ENCODE results near the gene BRK1.
"Not testable (repeated sequence)": the region's sequence is repeated elsewhere in the genome, so short reads cannot be mapped to it uniquely, and the experiment has no call there.

Gene BRK1

GRCh38 chr3:10115326-10116137, at the start of gene BRK1:
BRK1 (plus strand) TSS chr3:10115675; CDS start chr3:10115702, 27 bp downstream.
- peak; percentile 96 for TF ChIP-seq POLR2A (IDR thresholded peaks at IDR 0.05; ENCODE audit: low read length)
- no peak for TF ChIP-seq GATA1 (IDR thresholded peaks at IDR 0.05; ENCODE audit: low read depth, low read length)
- DNase-seq, result peak; percentile 97

GRCh38 chr3:10070077-10070476, 45.4 kb upstream of the BRK1 start:
- not testable (repeated sequence) for DNase-seq

GRCh38 chr3:10074666-10075065, 40.8 kb upstream of the BRK1 start:
- no peak for DNase-seq
- TF ChIP-seq POLR2A (IDR thresholded peaks at IDR 0.05; ENCODE audit: low read length) (no peak), GATA1 (IDR thresholded peaks at IDR 0.05; ENCODE audit: low read depth, low read length) (no peak)

GRCh38 chr3:10081871-10082270, 33.6 kb upstream of the BRK1 start:
- TF ChIP-seq POLR2A (IDR thresholded peaks at IDR 0.05; ENCODE audit: low read length), result no peak
- TF ChIP-seq GATA1 (IDR thresholded peaks at IDR 0.05; ENCODE audit: low read depth, low read length), result no peak
- no peak for DNase-seq

GRCh38 chr3:10085738-10086137, 29.7 kb upstream of the BRK1 start:
- DNase-seq, result no peak

GRCh38 chr3:10088256-10088655, 27.2 kb upstream of the BRK1 start:
- DNase-seq, result no peak
- TF ChIP-seq GATA1 (IDR thresholded peaks at IDR 0.05; ENCODE audit: low read depth, low read length) (no peak), POLR2A (IDR thresholded peaks at IDR 0.05; ENCODE audit: low read length) (no peak)

More at GRCh38 chr3:10085738-10086137, 29.7 kb upstream of the BRK1 start:
- TF ChIP-seq GATA1 (IDR thresholded peaks at IDR 0.05; ENCODE audit: low read depth, low read length) (no peak), POLR2A (IDR thresholded peaks at IDR 0.05; ENCODE audit: low read length) (no peak)

GRCh38 chr3:10090179-10090578, 25.3 kb upstream of the BRK1 start:
- TF ChIP-seq GATA1 (IDR thresholded peaks at IDR 0.05; ENCODE audit: low read depth, low read length), result no peak
- TF ChIP-seq POLR2A (IDR thresholded peaks at IDR 0.05; ENCODE audit: low read length), result no peak
- DNase-seq, result no peak

- DNase-seq, result not testable (repeated sequence)
Observed at GRCh38 chr3:10090774-10091173, 24.7 kb upstream of the BRK1 start.

GRCh38 chr3:10091387-10091786, 24.1 kb upstream of the BRK1 start:
- DNase-seq, result not testable (repeated sequence)

GRCh38 chr3:10093678-10094077, 21.8 kb upstream of the BRK1 start:
- DNase-seq, result no peak
- TF ChIP-seq GATA1 (IDR thresholded peaks at IDR 0.05; ENCODE audit: low read depth, low read length), result no peak
- no peak for TF ChIP-seq POLR2A (IDR thresholded peaks at IDR 0.05; ENCODE audit: low read length)

- no peak for TF ChIP-seq GATA1 (IDR thresholded peaks at IDR 0.05; ENCODE audit: low read depth, low read length)
- TF ChIP-seq POLR2A (IDR thresholded peaks at IDR 0.05; ENCODE audit: low read length), result no peak
- no peak for DNase-seq
Observed at GRCh38 chr3:10099041-10099440, 16.4 kb upstream of the BRK1 start.

GRCh38 chr3:10106919-10107318, 8.6 kb upstream of the BRK1 start:
- TF ChIP-seq POLR2A (IDR thresholded peaks at IDR 0.05; ENCODE audit: low read length) (no peak), GATA1 (IDR thresholded peaks at IDR 0.05; ENCODE audit: low read depth, low read length) (no peak)
- peak; percentile 71 to 85 for DNase-seq

- no peak for TF ChIP-seq GATA1 (IDR thresholded peaks at IDR 0.05; ENCODE audit: low read depth, low read length)
- no peak for TF ChIP-seq POLR2A (IDR thresholded peaks at IDR 0.05; ENCODE audit: low read length)
- DNase-seq, result no peak
Observed at GRCh38 chr3:10108091-10108490, 7.4 kb upstream of the BRK1 start, which contains the start of gene FANCD2OS. FANCD2OS (minus strand) TSS chr3:10108255; CDS start chr3:10104774, 3,481 bp downstream.

- DNase-seq, result peak in 1 of 2 experiments; percentile 71
- no peak for TF ChIP-seq POLR2A (IDR thresholded peaks at IDR 0.05; ENCODE audit: low read length)
- TF ChIP-seq GATA1 (IDR thresholded peaks at IDR 0.05; ENCODE audit: low read depth, low read length), result no peak
Observed at GRCh38 chr3:10116138-10116460, 624 bp downstream of the BRK1 start.

- TF ChIP-seq POLR2A (IDR thresholded peaks at IDR 0.05; ENCODE audit: low read length), result no peak
- no peak for TF ChIP-seq GATA1 (IDR thresholded peaks at IDR 0.05; ENCODE audit: low read depth, low read length)
- no peak for DNase-seq
Observed at GRCh38 chr3:10116928-10117327, 1.5 kb downstream of the BRK1 start.

- no peak for TF ChIP-seq GATA1 (IDR thresholded peaks at IDR 0.05; ENCODE audit: low read depth, low read length)
- TF ChIP-seq POLR2A (IDR thresholded peaks at IDR 0.05; ENCODE audit: low read length), result no peak
- DNase-seq, result no peak
Observed at GRCh38 chr3:10119376-10119775, 3.9 kb downstream of the BRK1 start.
